Fibroblast of lung (primary cell): ENCODE results near the gene HDAC4. TPM values are rescaled to one million over a fixed set of nuclear protein-coding genes. Genes with fewer than 3 reads are reported as not detected.

Experiments
- DNase-seq, 2 donors: peaks; one replicate each; pipeline versions ENCODE4 v3.0.0 to v3.0.0-alpha.2; 2010; ENCODE audit warnings: low read depth in 2 of 2
- H2AFZ ChIP-seq: 2 replicates; pipeline ENCODE4 v1.5.1; 2012; ENCODE audit warnings: low read length, control low read depth, inconsistent platforms
- H3K27ac ChIP-seq: 2 replicates; pipeline ENCODE4 v1.5.1; 2011; ENCODE audit warnings: low read length, control low read depth; ENCODE audit not compliant: insufficient read depth
- H3K27me3 ChIP-seq: 2 replicates; pipeline ENCODE4 v1.5.1; 2011; ENCODE audit warnings: mild to moderate bottlenecking, low read length; ENCODE audit not compliant: control insufficient read depth, insufficient read depth
- H3K36me3 ChIP-seq: 2 replicates; pipeline ENCODE4 v1.5.1; 2011; ENCODE audit warnings: low read length; ENCODE audit not compliant: control insufficient read depth, insufficient read depth
- H3K4me1 ChIP-seq: 2 replicates; pipeline ENCODE4 v1.5.1; 2011; ENCODE audit warnings: low read length; ENCODE audit not compliant: control insufficient read depth, insufficient read depth; ENCODE audit errors: extremely low read depth
- H3K4me2 ChIP-seq: 2 replicates; pipeline ENCODE4 v1.5.1; 2011; ENCODE audit warnings: low read length, control low read depth; ENCODE audit not compliant: insufficient read depth; ENCODE audit errors: extremely low read depth
- H3K4me3 ChIP-seq, 4 experiments: fragments of 200-600 bp in 1 of 4; sonication (generic) in 1 of 4; replicated peaks in 1 of 4; 2 replicates each; pipeline ENCODE4 v1.5.1; 2011 to 2016; ENCODE audit warnings: low read length in 4 of 4, low read depth in 3 of 4, mild to moderate bottlenecking in 3 of 4, control low read depth in 2 of 4, inconsistent platforms in 1 of 4, mixed read lengths in 1 of 4; ENCODE audit not compliant: insufficient read depth in 1 of 4; ENCODE audit errors: control extremely low read depth in 1 of 4
- H3K79me2 ChIP-seq: 2 replicates; pipeline ENCODE4 v1.5.1; 2012; ENCODE audit warnings: mild to moderate bottlenecking, low read length, inconsistent platforms; ENCODE audit not compliant: control insufficient read depth, insufficient read depth
- H3K9ac ChIP-seq: 2 replicates; pipeline ENCODE4 v1.5.1; 2011; ENCODE audit warnings: mild to moderate bottlenecking, low read length, control low read depth; ENCODE audit not compliant: insufficient read depth
- H3K9me3 ChIP-seq: 2 replicates; pipeline ENCODE4 v1.5.1; 2012; ENCODE audit warnings: low read depth, low read length; ENCODE audit not compliant: control insufficient read depth, insufficient read depth
- H4K20me1 ChIP-seq: 2 replicates; pipeline ENCODE4 v1.5.1; 2011; ENCODE audit warnings: low read length; ENCODE audit not compliant: control insufficient read depth, insufficient read depth; ENCODE audit errors: extremely low read depth
- EZH2 ChIP-seq: IDR thresholded peaks from 2 replicates; pipeline ENCODE4 v1.5.1; 2012; ENCODE audit warnings: low read length, control low read depth, mild to moderate bottlenecking; ENCODE audit errors: missing control alignments
- polyA plus RNA-seq, 2 donors: library from polyadenylated mRNA; depleted of rRNA in 1 of 2; stranded (reverse) in 1 of 2; unstranded in 1 of 2; fragments of >200 nt; gene quantifications; 2 replicates each; pipeline ENCODE4 v1.2.1, GENCODE V29; 2011 to 2012; ENCODE audit warnings: missing spikeins in 1 of 2
- total RNA-seq: library from RNA; depleted of rRNA; stranded (reverse); fragments of >200 nt; gene quantifications from 2 replicates; pipeline ENCODE4 v1.2.1, GENCODE V29; 2014
- TF ChIP-seq, protein P1 (sequence below), 2 donors: IDR thresholded peaks in 1 of 2; conservative IDR thresholded peaks in 1 of 2; 1 replicate in 1 of 2; 2 replicates in 1 of 2; pipeline ENCODE4 v1.5.1; 2011 to 2012; ENCODE audit warnings: low read length in 2 of 2, control low read depth in 1 of 2, inconsistent platforms in 1 of 2, low read depth in 1 of 2, mild to moderate bottlenecking in 1 of 2

The HDAC4 gene
- total and polyA plus RNA-seq, 2 donors (not counting 1 experiment from before 2014, with no cell fraction given), result 7.4 to 19.8 TPM

DNA sequence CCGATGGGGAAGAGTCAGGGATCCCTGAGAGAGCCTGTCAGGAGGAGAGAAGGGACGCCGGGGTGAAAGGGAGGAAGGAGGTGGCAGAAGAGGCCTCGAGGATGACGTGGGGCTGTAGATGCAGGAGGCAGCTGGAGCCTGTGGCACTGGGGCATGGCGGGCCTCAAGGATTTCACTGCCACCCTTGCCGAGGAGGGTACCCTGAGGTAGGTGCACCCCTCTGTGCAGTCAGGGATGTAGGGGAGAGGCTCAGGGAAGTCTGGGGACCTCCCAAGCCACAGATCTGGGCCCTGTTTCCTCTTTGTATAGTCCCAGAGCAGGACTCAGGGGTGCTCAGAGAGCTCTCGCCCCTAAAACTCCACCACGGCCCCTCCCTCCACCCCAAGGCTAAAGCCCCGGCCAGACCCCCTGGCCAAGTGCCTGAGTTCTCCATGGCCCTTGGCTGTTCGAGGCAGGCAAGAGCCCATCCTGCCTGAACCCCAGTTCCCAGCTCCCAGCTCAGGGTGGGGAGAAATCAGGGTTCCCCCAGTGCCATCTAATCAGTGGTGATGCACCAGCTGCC is 39.0 kb upstream of the HDAC4 start:
- Histone ChIP-seq H3K4me3 (no peak overlapping the region), H3K9ac (no peak overlapping the region), H3K4me2 (no peak overlapping the region), H2AFZ (no peak overlapping the region), H4K20me1 (no peaks in the 10 kb centered on the region), H3K27ac (no peak overlapping the region), H3K9me3 (no peaks in the 10 kb centered on the region), H3K27me3 (no peaks in the 10 kb centered on the region), H3K36me3 (no peaks in the 10 kb centered on the region), H3K4me1 (no peaks in the 10 kb centered on the region), H3K79me2 (no peaks in the 10 kb centered on the region)
- no peak for DNase-seq
- TF ChIP-seq, protein P1, sequence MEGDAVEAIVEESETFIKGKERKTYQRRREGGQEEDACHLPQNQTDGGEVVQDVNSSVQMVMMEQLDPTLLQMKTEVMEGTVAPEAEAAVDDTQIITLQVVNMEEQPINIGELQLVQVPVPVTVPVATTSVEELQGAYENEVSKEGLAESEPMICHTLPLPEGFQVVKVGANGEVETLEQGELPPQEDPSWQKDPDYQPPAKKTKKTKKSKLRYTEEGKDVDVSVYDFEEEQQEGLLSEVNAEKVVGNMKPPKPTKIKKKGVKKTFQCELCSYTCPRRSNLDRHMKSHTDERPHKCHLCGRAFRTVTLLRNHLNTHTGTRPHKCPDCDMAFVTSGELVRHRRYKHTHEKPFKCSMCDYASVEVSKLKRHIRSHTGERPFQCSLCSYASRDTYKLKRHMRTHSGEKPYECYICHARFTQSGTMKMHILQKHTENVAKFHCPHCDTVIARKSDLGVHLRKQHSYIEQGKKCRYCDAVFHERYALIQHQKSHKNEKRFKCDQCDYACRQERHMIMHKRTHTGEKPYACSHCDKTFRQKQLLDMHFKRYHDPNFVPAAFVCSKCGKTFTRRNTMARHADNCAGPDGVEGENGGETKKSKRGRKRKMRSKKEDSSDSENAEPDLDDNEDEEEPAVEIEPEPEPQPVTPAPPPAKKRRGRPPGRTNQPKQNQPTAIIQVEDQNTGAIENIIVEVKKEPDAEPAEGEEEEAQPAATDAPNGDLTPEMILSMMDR (conservative IDR thresholded peaks at IDR 0.05 in 1 of 2, IDR thresholded peaks at IDR 0.05 in 1 of 2; ENCODE audit: low read depth in 1 of 2, low read length in 2 of 2), result no peak
- TF ChIP-seq EZH2, result no peak

DNA sequence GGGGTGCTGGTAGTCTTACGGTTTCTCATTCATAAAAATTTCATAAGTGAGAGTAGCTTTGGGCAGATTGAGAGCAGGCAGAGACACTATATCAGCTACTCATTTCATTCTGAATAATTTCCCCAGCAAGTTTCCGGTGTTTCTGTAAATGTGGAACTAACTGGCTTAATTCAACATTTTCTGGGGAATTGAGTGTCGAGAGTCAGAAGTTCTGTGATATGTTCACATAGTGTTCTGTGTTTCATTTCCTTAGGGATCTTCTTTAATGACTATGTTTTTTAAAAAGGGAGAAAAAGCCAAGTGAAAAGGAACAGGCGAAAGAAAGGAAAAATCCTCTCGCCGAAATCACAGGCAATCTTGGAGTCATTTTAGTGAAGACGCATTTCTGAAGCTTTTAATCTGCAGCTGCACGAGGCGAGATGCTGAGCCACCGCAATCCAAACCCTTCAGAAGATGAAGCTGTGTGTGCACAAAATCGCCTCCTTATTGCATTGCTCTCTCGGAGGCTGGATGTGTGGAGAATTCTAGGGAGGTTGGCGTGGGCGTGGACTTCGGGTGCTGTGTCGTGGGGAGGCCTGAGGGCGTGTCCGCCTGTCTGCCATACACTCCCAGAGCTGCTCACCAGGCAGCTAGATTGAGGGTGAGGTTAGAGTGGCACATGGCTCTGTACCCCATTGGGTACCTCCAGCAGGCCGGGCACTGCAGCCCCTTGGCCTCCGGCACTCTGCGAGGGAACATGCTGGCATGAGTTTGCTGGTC is 38.4 kb upstream of the HDAC4 start:
- Histone ChIP-seq H3K4me3 (no peak overlapping the region), H3K27me3 (no peaks in the 10 kb centered on the region), H3K36me3 (no peaks in the 10 kb centered on the region), H3K4me1 (no peaks in the 10 kb centered on the region), H3K9me3 (no peaks in the 10 kb centered on the region), H3K9ac (no peak overlapping the region), H3K27ac (no peak overlapping the region), H2AFZ (no peak overlapping the region), H3K79me2 (no peaks in the 10 kb centered on the region), H4K20me1 (no peaks in the 10 kb centered on the region), H3K4me2 (no peak overlapping the region)
- TF ChIP-seq, protein P1 (conservative IDR thresholded peaks at IDR 0.05 in 1 of 2, IDR thresholded peaks at IDR 0.05 in 1 of 2; ENCODE audit: low read depth in 1 of 2, low read length in 2 of 2), result no peak
- no peak for TF ChIP-seq EZH2
- DNase-seq, result no peak

- TF ChIP-seq, protein P1 (conservative IDR thresholded peaks at IDR 0.05 in 1 of 2, IDR thresholded peaks at IDR 0.05 in 1 of 2; ENCODE audit: low read depth in 1 of 2, low read length in 2 of 2), result no peak
- TF ChIP-seq EZH2, result no peak
- Histone ChIP-seq H3K4me1 (no peaks in the 10 kb centered on the region), H3K9me3 (no peaks in the 10 kb centered on the region), H3K27me3 (no peaks in the 10 kb centered on the region), H4K20me1 (no peaks in the 10 kb centered on the region), H3K9ac (no peak overlapping the region), H3K27ac (no peak overlapping the region), H3K4me2 (no peak overlapping the region), H3K79me2 (no peaks in the 10 kb centered on the region), H2AFZ (no peak overlapping the region), H3K4me3 (no peak overlapping the region), H3K36me3 (no peaks in the 10 kb centered on the region)
- no peak for DNase-seq
These were observed 37.5 kb upstream of the HDAC4 start for GRCh38 chr2:239438368-239438767.
